Skin epidermis (tissue), 12 donors: ENCODE results near the gene EBI3.
"Not testable (repeated sequence)": the region's sequence is repeated elsewhere in the genome, so short reads cannot be mapped to it uniquely, and the experiment has no call there.

Experiments
- H3K27ac ChIP-seq, 21 experiments: fragments of 200-600 bp; sonication (generic) in 11 of 21; one replicate each; pipeline ENCODE4 v1.5.0; 2020; ENCODE audit warnings: mild to moderate bottlenecking in 3 of 21, inconsistent platforms in 2 of 21, moderate library complexity in 2 of 21
- H3K4me3 ChIP-seq, 7 experiments: fragments of 200-600 bp; sonication (generic) in 2 of 7; one replicate each; pipeline ENCODE4 v1.5.0; 2020; ENCODE audit warnings: inconsistent platforms in 2 of 7, mild to moderate bottlenecking in 2 of 7, moderate library complexity in 1 of 7

The EBI3 gene

GRCh38 chr19:4229179-4229931, at the start of gene EBI3:
Gene EBI3, plus strand, starts transcription at chr19:4229523. Its CDS starts 28 bp downstream, at chr19:4229551.
- Histone ChIP-seq H3K27ac (peak within 1 kb of the TSS in 1 of 21 experiments; percentile 23), H3K4me3 (no peak within 1 kb of the TSS)

- Histone ChIP-seq H3K27ac (peak overlapping the region in 3 of 21 experiments; percentile 2 to 92 (median 22)), H3K4me3 (peak overlapping the region in 1 of 7 experiments; percentile 84)
Observed at GRCh38 chr19:4181053-4181508, 48.2 kb upstream of the EBI3 start.

- peak within 1 kb of the TSS; percentile 60 to 96 (median 90) for H3K27ac ChIP-seq
- H3K4me3 ChIP-seq: peak within 1 kb of the TSS; percentile 57 to 98 (median 84)
Observed at GRCh38 chr19:4182084-4182810, 47.1 kb upstream of the EBI3 start, which contains the start of the genes ANKRD24 and SIRT6. Gene ANKRD24, plus strand, starts transcription at chr19:4182689. Its CDS starts 3,737 bp downstream, at chr19:4186426. Gene SIRT6, minus strand, starts transcription at chr19:4182563. Its CDS starts 24 bp downstream, at chr19:4182539.

GRCh38 chr19:4183967-4184717, 45.2 kb upstream of the EBI3 start:
- Histone ChIP-seq H3K27ac (no peak overlapping the region), H3K4me3 (no peak overlapping the region)

- no peak overlapping the region for H3K27ac ChIP-seq
- no peak overlapping the region for H3K4me3 ChIP-seq
Observed at GRCh38 chr19:4184718-4185352, 44.5 kb upstream of the EBI3 start.

DNA sequence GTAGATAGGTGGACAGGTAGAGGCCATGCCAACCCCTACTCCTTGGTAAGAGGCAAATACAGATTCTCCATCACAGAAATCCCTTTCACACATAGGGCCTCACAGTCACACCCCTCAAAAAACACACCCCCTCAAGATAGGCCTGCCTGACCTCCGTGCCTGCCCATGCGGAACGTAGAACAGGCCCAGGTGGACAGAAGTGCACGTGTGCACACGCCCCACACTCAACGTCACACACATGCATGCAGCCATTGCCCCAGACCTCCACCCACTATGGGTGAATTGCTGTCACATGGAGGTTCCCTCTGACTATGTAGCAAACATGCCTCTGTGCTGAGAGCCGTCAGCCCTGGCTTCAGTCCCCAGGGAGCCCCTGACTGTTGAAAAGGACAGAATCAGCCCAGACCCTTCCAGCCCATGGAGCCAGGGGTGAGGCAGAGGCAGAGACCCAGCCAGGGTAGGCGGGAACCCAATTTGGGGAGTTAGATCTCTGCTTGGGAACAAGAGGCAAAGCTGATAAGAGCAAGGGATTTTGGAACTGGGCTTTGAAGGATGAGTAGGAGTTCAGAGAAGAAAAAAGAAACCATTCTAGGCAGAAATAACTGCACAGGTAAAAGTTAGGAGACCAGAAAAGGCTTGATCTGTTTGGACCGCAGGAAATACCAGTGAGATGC, 43.8 kb upstream of the EBI3 start:
- Histone ChIP-seq H3K4me3 (no peak overlapping the region), H3K27ac (no peak overlapping the region)

GRCh38 chr19:4186087-4186993, 43.0 kb upstream of the EBI3 start:
- H3K27ac ChIP-seq: no peak overlapping the region
- H3K4me3 ChIP-seq: no peak overlapping the region

- H3K27ac ChIP-seq: no peak overlapping the region
- H3K4me3 ChIP-seq: no peak overlapping the region
Observed at GRCh38 chr19:4187313-4188122, 41.8 kb upstream of the EBI3 start.

DNA sequence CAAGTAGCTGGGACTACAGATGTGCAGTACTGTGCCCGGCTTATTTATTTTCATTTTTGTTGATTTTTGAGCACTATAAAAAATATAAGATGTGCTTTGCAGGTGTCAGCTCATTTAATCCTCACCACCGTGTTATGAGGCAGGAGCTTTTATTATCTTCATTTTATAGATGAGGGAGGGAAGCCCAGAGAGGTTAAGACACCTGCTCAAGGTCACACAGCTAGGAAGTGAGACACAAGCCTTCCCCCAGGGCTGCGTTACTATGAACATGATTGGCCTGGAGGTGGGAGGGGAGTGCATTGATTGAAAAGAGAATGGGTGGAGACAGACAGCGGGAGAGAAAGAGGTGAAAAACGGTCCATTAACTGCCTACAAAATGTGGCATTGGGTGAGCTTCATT, 39.7 kb upstream of the EBI3 start:
- no peak overlapping the region for H3K27ac ChIP-seq
- H3K4me3 ChIP-seq: no peak overlapping the region

DNA sequence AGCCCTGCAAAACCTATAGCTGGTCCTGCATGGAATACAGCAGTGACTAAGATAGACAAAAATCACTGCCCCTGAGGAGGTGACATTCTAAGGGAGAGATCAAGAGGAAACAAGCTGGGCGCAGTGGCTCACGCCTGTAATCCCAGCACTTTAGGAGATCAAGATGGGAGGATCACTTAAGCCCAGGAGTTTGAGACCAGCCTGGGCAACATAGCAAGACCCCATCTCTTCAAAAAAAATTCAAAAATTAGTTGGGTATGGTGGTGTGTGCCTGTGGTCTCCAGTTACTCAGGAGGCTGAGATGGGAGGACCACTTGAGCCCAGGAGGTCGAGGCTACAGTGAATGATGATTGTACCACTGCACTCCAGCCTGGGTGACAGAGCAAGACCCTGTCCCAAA, 36.8 kb upstream of the EBI3 start:
- H3K27ac ChIP-seq, H3K4me3 ChIP-seq: not testable (repeated sequence)

DNA sequence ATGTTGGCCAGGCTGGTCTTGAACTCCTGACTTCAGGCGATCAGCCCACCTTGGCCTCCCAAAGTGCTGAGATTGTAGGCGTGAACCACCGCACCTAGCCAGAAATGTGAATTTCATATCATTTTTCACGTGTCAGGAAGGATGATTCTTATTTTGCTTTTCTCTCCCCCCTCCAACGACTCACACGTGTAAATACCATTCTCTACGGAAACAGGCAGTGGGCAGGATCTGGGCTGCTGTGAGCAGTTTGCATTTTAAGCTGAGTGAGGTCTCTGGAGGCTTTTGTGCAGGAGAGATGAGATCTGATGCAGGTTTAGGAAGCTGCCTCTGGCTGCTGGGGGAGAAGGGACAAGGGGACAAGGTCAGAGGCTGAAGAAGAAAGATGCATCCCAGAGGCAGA, 35.0 kb upstream of the EBI3 start:
- Histone ChIP-seq H3K4me3 (no peak overlapping the region), H3K27ac (no peak overlapping the region)

- Histone ChIP-seq H3K27ac (no peak overlapping the region), H3K4me3 (no peak overlapping the region)
Observed at GRCh38 chr19:4196009-4196408, 33.3 kb upstream of the EBI3 start.

- Histone ChIP-seq H3K27ac (no peak overlapping the region), H3K4me3 (no peak overlapping the region)
Observed at GRCh38 chr19:4196587-4197148, 32.7 kb upstream of the EBI3 start.

DNA sequence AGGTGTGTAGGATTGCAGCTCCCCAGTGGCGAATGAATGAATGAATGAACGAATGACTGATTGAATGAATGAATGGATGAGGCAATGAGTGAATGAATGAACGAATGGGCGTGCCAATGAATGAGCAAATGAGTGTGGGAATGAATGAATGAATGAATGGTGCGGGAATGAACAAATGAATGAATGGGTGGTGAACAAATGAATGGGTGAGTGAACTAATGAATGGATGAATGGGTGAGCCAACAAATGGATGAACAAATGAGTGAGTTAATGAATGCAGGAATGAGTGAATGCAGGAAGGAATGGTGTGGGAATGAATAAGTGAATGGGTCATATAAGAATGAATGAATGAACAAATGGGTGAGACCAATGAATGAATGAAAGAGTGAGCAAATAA, 32.1 kb upstream of the EBI3 start:
- Histone ChIP-seq H3K4me3 (no peak overlapping the region), H3K27ac (no peak overlapping the region)

GRCh38 chr19:4197625-4198466, 31.5 kb upstream of the EBI3 start:
- Histone ChIP-seq H3K27ac (no peak overlapping the region), H3K4me3 (no peak overlapping the region)

GRCh38 chr19:4198467-4199126, 30.7 kb upstream of the EBI3 start:
- no peak overlapping the region for H3K4me3 ChIP-seq
- no peak overlapping the region for H3K27ac ChIP-seq
